ENCODE results near the gene AP5S1.
A peak's percentile ranks its signal among the peaks of the same experiment; 100 is the strongest.
"Not testable (repeated sequence)": the region's sequence is repeated elsewhere in the genome, so short reads cannot be mapped to it uniquely, and the experiment has no call there.

AP5S1 gene

GRCh38 chr20:3842348-3842930 is 22.1 kb downstream of the AP5S1 start:
- DNase-seq (ENCODE audit: low spot score): no peak

- no peak for DNase-seq (ENCODE audit: low spot score)
These were observed 23.1 kb downstream of the AP5S1 start for GRCh38 chr20:3843490-3843889.

DNA sequence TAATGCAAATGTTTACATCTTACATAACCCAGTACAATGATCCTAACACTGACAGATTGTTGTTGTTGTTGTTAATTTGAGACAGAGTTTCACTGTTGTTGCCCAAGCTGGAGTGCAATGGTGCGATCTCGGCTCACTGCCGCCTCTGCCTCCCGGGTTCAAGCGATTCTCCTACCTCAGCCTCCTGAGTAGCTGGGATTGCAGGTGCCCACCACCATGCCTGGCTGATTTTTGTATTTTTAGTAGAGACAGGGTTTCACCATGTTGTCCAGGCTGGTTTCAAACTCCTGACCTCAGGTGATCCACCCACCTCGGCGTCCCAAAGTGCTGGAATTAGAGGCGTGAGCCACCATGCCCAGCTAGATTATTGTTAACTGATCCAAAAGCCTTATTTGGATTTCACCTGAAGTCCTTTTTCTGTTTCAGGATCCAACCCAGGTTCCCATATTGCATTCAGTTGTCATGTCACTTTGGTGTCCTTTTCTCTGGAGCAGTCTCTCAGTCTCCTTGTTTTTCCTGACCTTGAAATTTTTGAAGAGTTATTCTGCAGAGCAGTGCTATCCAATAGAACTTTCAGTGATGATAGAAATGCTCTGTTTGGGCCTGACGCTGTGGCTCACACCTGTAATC is 23.8 kb downstream of the AP5S1 start:
- not testable (repeated sequence) for DNase-seq (ENCODE audit: low spot score)

GRCh38 chr20:3846378-3846739 is 26.0 kb downstream of the AP5S1 start:
- no peak for DNase-seq (ENCODE audit: low spot score)

GRCh38 chr20:3846740-3847428 is 26.5 kb downstream of the AP5S1 start, which contains the start of gene MAVS:
MAVS (plus strand) TSS chr20:3846834; CDS start chr20:3854625, 7,791 bp downstream.
- peak; percentile 85 for DNase-seq (ENCODE audit: low spot score)

GRCh38 chr20:3847429-3847940 is 27.1 kb downstream of the AP5S1 start:
- no peak for DNase-seq (ENCODE audit: low spot score)

DNA sequence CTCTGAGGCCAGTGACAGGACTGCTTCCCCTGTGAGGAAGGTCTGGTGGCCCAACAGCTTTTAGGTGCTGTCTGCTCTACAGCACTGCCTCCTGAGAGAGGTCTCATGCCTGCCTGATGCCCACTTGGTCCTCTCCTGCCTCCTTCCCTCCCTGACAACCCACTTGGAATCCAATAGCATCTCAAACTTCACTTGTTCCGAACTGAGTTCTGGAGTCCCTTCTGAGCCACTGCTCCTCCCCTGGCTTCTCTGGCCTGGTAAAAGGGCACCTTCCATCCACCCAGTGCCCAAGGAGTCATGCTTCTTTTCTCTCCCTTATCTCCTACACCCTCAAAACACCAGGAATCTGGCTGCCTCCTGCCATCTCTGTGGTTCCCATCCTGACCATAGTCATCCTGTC is 28.2 kb downstream of the AP5S1 start:
- DNase-seq (ENCODE audit: low spot score): no peak

DNA sequence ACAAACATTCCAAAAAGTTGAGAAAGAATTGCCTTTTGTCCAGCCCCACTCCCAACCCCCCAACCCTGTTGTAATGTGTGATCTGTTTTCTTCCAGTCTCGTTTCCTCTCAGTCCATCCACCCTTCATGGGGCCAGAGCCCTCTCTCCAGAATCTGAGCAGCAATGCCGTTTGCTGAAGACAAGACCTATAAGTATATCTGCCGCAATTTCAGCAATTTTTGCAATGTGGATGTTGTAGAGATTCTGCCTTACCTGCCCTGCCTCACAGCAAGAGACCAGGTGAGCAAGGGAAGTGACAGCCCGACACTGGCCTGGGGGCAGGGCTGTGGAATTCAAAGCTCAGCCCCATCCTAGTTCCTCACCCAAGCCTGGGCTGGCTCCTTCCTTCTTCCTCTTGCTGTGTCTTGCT is 34.1 kb downstream of the AP5S1 start:
- DNase-seq (ENCODE audit: low spot score): no peak

- DNase-seq (ENCODE audit: low spot score): no peak
These were observed 37.1 kb downstream of the AP5S1 start for GRCh38 chr20:3857405-3857804.

- no peak for DNase-seq (ENCODE audit: low spot score)
These were observed 38.3 kb downstream of the AP5S1 start for GRCh38 chr20:3858689-3859088.

DNA sequence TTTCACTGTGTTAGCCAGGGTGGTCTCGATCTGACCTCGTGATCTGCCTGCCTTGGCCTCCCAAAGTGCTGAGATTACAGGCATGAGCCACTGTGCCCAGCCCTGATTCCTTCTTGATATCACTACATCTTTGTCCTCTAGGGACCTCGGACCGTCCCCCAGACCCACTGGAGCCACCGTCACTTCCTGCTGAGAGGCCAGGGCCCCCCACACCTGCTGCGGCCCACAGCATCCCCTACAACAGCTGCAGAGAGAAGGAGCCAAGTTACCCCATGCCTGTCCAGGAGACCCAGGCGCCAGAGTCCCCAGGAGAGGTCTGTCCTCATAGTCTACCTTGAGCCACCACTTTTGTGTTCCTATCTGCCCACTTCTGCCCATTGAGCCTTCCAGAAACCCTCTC is 40.8 kb downstream of the AP5S1 start:
- no peak for DNase-seq (ENCODE audit: low spot score)

DNA sequence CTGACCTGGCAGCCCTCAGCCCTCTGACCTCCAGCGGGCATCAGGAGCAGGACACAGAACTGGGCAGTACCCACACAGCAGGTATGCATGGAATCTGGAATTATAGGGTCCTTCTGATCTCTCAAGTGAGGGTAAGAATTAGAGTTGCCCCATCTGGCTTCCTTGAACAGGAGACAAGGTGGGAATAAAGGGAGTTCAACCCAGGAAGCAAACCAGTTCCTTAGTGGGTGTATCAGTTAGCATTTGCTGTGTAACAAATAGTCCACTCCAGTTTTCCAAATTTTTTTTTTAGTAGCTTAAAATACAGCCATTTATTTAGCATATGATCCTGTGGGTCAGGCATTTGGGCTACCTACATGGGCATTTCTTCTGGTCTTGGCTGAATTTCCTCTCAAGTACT is 42.0 kb downstream of the AP5S1 start:
- no peak for DNase-seq (ENCODE audit: low spot score)

GRCh38 chr20:3863317-3863716 is 43.0 kb downstream of the AP5S1 start:
- no peak for DNase-seq (ENCODE audit: low spot score)

GRCh38 chr20:3864518-3864917 is 44.2 kb downstream of the AP5S1 start:
- no peak for DNase-seq (ENCODE audit: low spot score)

DNA sequence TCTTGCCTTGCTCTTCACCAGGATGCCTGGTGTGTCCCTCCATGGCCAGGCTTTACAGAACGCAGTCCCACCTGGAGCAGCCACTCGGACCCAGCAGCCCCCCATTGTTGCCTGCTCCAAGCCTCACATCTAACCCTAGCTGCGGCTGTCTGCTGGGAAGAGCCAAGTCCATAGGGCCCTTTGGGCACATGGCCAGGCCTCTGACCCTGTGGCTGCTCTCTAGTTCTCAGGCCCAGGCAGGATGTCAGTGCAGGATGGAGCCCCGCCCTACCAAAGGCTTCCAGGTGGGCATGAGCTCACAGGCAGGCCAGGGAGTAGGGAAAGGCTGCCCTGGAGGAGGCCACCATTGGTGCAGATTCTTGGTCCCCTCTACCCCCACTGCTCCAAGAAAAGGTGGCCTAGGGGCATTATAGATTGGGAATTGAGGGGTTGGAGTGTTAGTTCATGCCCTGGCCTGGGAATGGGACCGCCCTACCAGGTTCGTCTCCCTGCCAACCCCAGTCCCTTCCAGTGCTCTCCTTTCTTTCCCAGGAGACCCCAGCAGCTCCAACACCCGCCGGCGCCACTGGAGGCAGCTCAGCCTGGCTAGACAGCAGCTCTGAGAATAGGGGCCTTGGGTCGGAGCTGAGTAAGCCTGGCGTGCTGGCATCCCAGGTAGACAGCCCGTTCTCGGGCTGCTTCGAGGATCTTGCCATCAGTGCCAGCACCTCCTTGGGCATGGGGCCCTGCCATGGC is 45.0 kb downstream of the AP5S1 start:
- no peak for DNase-seq (ENCODE audit: low spot score)

DNA sequence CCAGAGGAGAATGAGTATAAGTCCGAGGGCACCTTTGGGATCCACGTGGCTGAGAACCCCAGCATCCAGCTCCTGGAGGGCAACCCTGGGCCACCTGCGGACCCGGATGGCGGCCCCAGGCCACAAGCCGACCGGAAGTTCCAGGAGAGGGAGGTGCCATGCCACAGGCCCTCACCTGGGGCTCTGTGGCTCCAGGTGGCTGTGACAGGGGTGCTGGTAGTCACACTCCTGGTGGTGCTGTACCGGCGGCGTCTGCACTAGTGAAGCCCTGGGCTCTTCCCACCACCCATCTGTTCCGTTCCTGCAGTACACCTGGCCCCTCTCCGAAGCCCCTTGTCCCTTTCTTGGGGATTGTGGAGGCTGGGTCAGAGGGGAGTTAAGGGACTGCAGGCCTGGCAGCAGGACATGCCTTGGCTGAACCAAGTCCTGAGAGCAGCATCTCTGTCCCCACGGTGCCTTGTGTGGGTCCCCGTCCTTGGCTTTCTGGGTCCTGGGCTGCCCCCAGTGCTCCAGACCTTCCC is 45.6 kb downstream of the AP5S1 start:
- no peak for DNase-seq (ENCODE audit: low spot score)

GRCh38 chr20:3866464-3866863 is 46.1 kb downstream of the AP5S1 start:
- DNase-seq (ENCODE audit: low spot score): no peak

- no peak for DNase-seq (ENCODE audit: low spot score)
These were observed 47.5 kb downstream of the AP5S1 start for GRCh38 chr20:3867802-3868201.

GRCh38 chr20:3869839-3870634 is 49.7 kb downstream of the AP5S1 start:
- DNase-seq (ENCODE audit: low spot score): no peak

DNA sequence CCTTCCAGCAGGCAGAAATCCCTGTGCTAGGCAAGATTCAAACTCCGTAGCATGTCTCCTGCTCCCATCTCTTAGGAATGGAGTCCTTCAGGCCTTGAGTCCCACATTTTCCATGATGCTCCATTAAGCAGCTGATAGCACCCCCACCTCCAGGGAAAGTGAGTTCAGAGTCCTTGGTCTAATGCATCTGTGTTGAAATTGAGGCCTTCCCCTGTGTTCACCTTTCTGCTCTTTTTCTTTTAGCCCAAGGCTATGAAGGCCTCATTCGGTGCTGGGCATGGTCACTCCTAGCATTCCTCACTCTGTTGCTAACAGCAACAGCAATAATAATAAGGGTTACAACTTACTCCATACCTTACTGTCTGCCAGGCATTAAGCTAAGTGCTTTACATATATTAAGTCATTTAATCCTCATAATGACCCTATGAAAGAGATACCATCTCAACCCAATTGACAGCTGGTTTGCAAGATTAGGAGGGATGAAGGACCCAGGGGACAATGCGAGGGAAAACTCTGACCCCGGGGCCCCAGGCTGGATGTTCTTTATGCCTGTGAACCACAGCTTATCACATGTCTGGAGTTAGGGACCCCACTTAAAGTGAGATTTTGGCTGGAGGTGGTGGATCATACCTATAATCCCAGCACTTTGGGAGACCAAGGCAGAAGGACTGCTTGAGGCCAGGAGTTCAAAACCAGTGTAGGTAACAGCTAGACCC is 51.4 kb downstream of the AP5S1 start:
- no peak for DNase-seq (ENCODE audit: low spot score)
